ENCODE data around the gene MMS19. TPM values are rescaled to one million over a fixed set of nuclear protein-coding genes. Genes with fewer than 3 reads are reported as not detected.
"Not testable (repeated sequence)": the region's sequence is repeated elsewhere in the genome, so short reads cannot be mapped to it uniquely, and the experiment has no call there.

Gene MMS19
- total RNA-seq, 1 donor from 2014 or later = 103 TPM

GRCh38 chr10:97534746-97535367 lies 36.6 kb upstream of the MMS19 start:
- no peaks in the 10 kb centered on the region for H3K36me3 Mint-ChIP-seq (ENCODE audit: low read depth)
- DNase-seq = peak; percentile 66
- no peak overlapping the region for H3K4me3 Mint-ChIP-seq
- no peak overlapping the region for H3K27ac Mint-ChIP-seq
- no peaks in the 10 kb centered on the region for H3K4me1 Mint-ChIP-seq
- peaks cover 2% of the 10 kb centered on the region for H3K27me3 Mint-ChIP-seq
- H3K9me3 Mint-ChIP-seq = no peaks in the 10 kb centered on the region
- intact Hi-C loops (cut with micrococcal nuclease) = loop anchor here (1.0 kb wide), 1 partner anchor 18 kb away; no protein-coding TSS in a partner anchor

- Mint-ChIP-seq H3K4me3 (no peak overlapping the region), H3K36me3 (ENCODE audit: low read depth) (no peaks in the 10 kb centered on the region), H3K27ac (no peak overlapping the region), H3K9me3 (no peaks in the 10 kb centered on the region), H3K27me3 (peaks cover 2% of the 10 kb centered on the region), H3K4me1 (no peaks in the 10 kb centered on the region)
- intact Hi-C loops (cut with micrococcal nuclease) = loop anchor here (1.0 kb wide), 1 partner anchor 19 kb away; no protein-coding TSS in a partner anchor
- no peak for DNase-seq
Observed at GRCh38 chr10:97533888-97534287, 35.7 kb upstream of the MMS19 start.

GRCh38 chr10:97532935-97533671 lies 34.9 kb upstream of the MMS19 start:
- Mint-ChIP-seq H3K4me3 (no peak overlapping the region), H3K27ac (no peak overlapping the region), H3K36me3 (ENCODE audit: low read depth) (no peaks in the 10 kb centered on the region), H3K27me3 (peaks cover 2% of the 10 kb centered on the region), H3K4me1 (no peaks in the 10 kb centered on the region), H3K9me3 (no peaks in the 10 kb centered on the region)
- intact Hi-C loops (cut with micrococcal nuclease) = no loop called here
- DNase-seq = no peak

GRCh38 chr10:97531401-97531986 lies 33.3 kb upstream of the MMS19 start:
- DNase-seq = no peak
- intact Hi-C loops (cut with micrococcal nuclease) = no loop called here
- Mint-ChIP-seq H3K4me3 (no peak overlapping the region), H3K27me3 (peaks cover 2% of the 10 kb centered on the region), H3K4me1 (no peaks in the 10 kb centered on the region), H3K27ac (no peak overlapping the region), H3K36me3 (ENCODE audit: low read depth) (no peaks in the 10 kb centered on the region), H3K9me3 (no peaks in the 10 kb centered on the region)

GRCh38 chr10:97529685-97530465 lies 31.7 kb upstream of the MMS19 start:
- H3K27ac Mint-ChIP-seq = no peak overlapping the region
- DNase-seq = no peak
- no peaks in the 10 kb centered on the region for H3K36me3 Mint-ChIP-seq (ENCODE audit: low read depth)
- H3K9me3 Mint-ChIP-seq = no peaks in the 10 kb centered on the region
- peaks cover 2% of the 10 kb centered on the region for H3K27me3 Mint-ChIP-seq
- H3K4me3 Mint-ChIP-seq = no peak overlapping the region
- no peaks in the 10 kb centered on the region for H3K4me1 Mint-ChIP-seq
- intact Hi-C loops (cut with micrococcal nuclease) = no loop called here

GRCh38 chr10:97528876-97529275 lies 30.7 kb upstream of the MMS19 start:
- intact Hi-C loops (cut with micrococcal nuclease); DNase-seq; H3K27me3 Mint-ChIP-seq; H3K27ac Mint-ChIP-seq; H3K4me1 Mint-ChIP-seq; H3K9me3 Mint-ChIP-seq; H3K4me3 Mint-ChIP-seq; H3K36me3 Mint-ChIP-seq (ENCODE audit: low read depth): not testable (repeated sequence)

- no peaks in the 10 kb centered on the region for H3K36me3 Mint-ChIP-seq (ENCODE audit: low read depth)
- intact Hi-C loops (cut with micrococcal nuclease) = no loop called here
Observed at GRCh38 chr10:97525683-97526110, 27.5 kb upstream of the MMS19 start.

GRCh38 chr10:97525086-97525485 lies 26.9 kb upstream of the MMS19 start:
- intact Hi-C loops (cut with micrococcal nuclease) = no loop called here
- no peaks in the 10 kb centered on the region for H3K36me3 Mint-ChIP-seq (ENCODE audit: low read depth)
- no peaks in the 10 kb centered on the region for H3K9me3 Mint-ChIP-seq
- H3K27ac Mint-ChIP-seq = no peak overlapping the region
- H3K4me3 Mint-ChIP-seq = no peak overlapping the region
- H3K27me3 Mint-ChIP-seq = peaks cover 6% of the 10 kb centered on the region
- DNase-seq = no peak
- no peaks in the 10 kb centered on the region for H3K4me1 Mint-ChIP-seq

More at GRCh38 chr10:97525683-97526110, 27.5 kb upstream of the MMS19 start:
- Mint-ChIP-seq H3K27ac (no peak overlapping the region), H3K27me3 (peaks cover 6% of the 10 kb centered on the region), H3K4me1 (no peaks in the 10 kb centered on the region), H3K9me3 (no peaks in the 10 kb centered on the region), H3K4me3 (no peak overlapping the region)
- no peak for DNase-seq

GRCh38 chr10:97522937-97523336 lies 24.7 kb upstream of the MMS19 start:
- peaks cover 8% of the 10 kb centered on the region for H3K27me3 Mint-ChIP-seq
- no peak overlapping the region for H3K27ac Mint-ChIP-seq
- intact Hi-C loops (cut with micrococcal nuclease) = no loop called here
- no peaks in the 10 kb centered on the region for H3K9me3 Mint-ChIP-seq
- H3K36me3 Mint-ChIP-seq (ENCODE audit: low read depth) = no peaks in the 10 kb centered on the region
- H3K4me1 Mint-ChIP-seq = no peaks in the 10 kb centered on the region
- H3K4me3 Mint-ChIP-seq = no peak overlapping the region
- no peak for DNase-seq

- H3K9me3 Mint-ChIP-seq = no peaks in the 10 kb centered on the region
- no peaks in the 10 kb centered on the region for H3K4me1 Mint-ChIP-seq
- peaks cover 8% of the 10 kb centered on the region for H3K27me3 Mint-ChIP-seq
- no peak for DNase-seq
- H3K27ac Mint-ChIP-seq = no peak overlapping the region
- H3K4me3 Mint-ChIP-seq = no peak overlapping the region
- no peaks in the 10 kb centered on the region for H3K36me3 Mint-ChIP-seq (ENCODE audit: low read depth)
- intact Hi-C loops (cut with micrococcal nuclease) = no loop called here
Observed at GRCh38 chr10:97522071-97522470, 23.8 kb upstream of the MMS19 start.

- intact Hi-C loops (cut with micrococcal nuclease) = no loop called here
Observed at GRCh38 chr10:97520978-97521761, 22.9 kb upstream of the MMS19 start.

GRCh38 chr10:97520520-97520919 lies 22.3 kb upstream of the MMS19 start:
- Mint-ChIP-seq H3K4me3 (no peak overlapping the region), H3K27ac (no peak overlapping the region), H3K27me3 (peaks cover 12% of the 10 kb centered on the region), H3K36me3 (ENCODE audit: low read depth) (no peaks in the 10 kb centered on the region), H3K9me3 (no peaks in the 10 kb centered on the region), H3K4me1 (no peaks in the 10 kb centered on the region)
- intact Hi-C loops (cut with micrococcal nuclease) = no loop called here
- no peak for DNase-seq

More at GRCh38 chr10:97520978-97521761, 22.9 kb upstream of the MMS19 start:
- DNase-seq = no peak
- H3K36me3 Mint-ChIP-seq (ENCODE audit: low read depth) = no peaks in the 10 kb centered on the region
- no peaks in the 10 kb centered on the region for H3K9me3 Mint-ChIP-seq
- no peak overlapping the region for H3K4me3 Mint-ChIP-seq
- H3K4me1 Mint-ChIP-seq = no peaks in the 10 kb centered on the region
- H3K27me3 Mint-ChIP-seq = peaks cover 10% of the 10 kb centered on the region
- no peak overlapping the region for H3K27ac Mint-ChIP-seq

- DNase-seq = no peak
- intact Hi-C loops (cut with micrococcal nuclease) = no loop called here
- Mint-ChIP-seq H3K27ac (no peak overlapping the region), H3K4me1 (no peaks in the 10 kb centered on the region), H3K4me3 (no peak overlapping the region), H3K27me3 (peaks cover 20% of the 10 kb centered on the region), H3K9me3 (no peaks in the 10 kb centered on the region), H3K36me3 (ENCODE audit: low read depth) (no peaks in the 10 kb centered on the region)
Observed at GRCh38 chr10:97519342-97519741, 21.1 kb upstream of the MMS19 start.
